ENCODE results near the gene JARID2. TPM values are rescaled to one million over a fixed set of nuclear protein-coding genes. Genes with fewer than 3 reads are reported as not detected.

The JARID2 gene
- polyA plus RNA-seq, 1 donor = 13.3 TPM

DNA sequence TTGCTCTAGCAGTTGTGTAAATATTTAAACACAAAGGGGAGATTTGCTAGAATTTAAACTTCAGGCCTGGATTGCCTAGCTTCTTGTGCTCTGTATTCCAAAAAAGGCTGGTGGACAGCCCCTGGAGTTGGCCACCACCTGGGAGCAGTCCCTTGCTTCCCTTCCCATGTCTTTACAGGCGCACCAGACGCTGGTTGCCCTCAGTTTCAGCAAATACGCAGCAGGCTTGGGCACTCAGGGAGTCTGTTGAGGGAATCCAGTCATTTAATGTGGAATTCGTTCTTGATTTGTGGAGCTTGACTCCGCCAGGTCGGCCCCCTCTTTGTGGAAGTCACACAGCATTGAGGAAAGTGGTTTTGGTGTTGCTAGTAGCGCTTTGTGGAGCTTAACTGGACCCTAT is 260.2 kb downstream of the JARID2 start:
- Histone ChIP-seq H3K4me1 (ENCODE audit: control insufficient read depth, insufficient read depth, low read length) (no peaks in the 10 kb centered on the region), H3K9me3 (ENCODE audit: control insufficient read depth, low read depth, low read length) (no peaks in the 10 kb centered on the region), H3K27me3 (ENCODE audit: control insufficient read depth, insufficient read depth, low read length) (no peaks in the 10 kb centered on the region), H3K4me3 (ENCODE audit: low read length) (no peak overlapping the region), H3K27ac (ENCODE audit: low read length) (no peak overlapping the region), H3K36me3 (ENCODE audit: control insufficient read depth, insufficient read depth, low read length) (peaks cover 62% of the 10 kb centered on the region)
- no peak for DNase-seq
- no CpG with 5 or more reads among the region's 7 CpGs for WGBS (ENCODE audit: insufficient coverage, low lambda C conversion rate)

DNA sequence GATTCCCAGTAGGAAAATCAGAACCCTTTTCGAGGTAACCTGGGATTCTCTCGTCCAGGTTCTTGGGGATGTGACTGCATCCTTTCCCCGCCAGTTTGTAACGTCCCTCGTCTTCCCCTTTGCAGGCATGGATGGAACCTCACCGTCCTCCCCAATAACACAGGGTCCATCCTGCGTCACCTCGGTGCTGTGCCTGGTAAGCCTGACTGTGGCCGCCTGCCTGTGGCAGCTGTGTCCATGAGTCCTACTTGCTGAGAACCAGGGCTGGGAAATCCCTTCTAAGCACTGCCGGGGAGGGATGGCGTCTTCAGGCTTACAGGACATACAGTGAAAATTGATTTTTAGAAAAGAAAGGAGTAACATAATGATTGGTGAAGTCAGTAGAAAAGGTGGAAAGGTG is 261.4 kb downstream of the JARID2 start:
- Histone ChIP-seq H3K9me3 (ENCODE audit: control insufficient read depth, low read depth, low read length) (no peaks in the 10 kb centered on the region), H3K27me3 (ENCODE audit: control insufficient read depth, insufficient read depth, low read length) (no peaks in the 10 kb centered on the region), H3K36me3 (ENCODE audit: control insufficient read depth, insufficient read depth, low read length) (peaks cover 62% of the 10 kb centered on the region), H3K27ac (ENCODE audit: low read length) (no peak overlapping the region), H3K4me1 (ENCODE audit: control insufficient read depth, insufficient read depth, low read length) (no peaks in the 10 kb centered on the region), H3K4me3 (ENCODE audit: low read length) (no peak overlapping the region)
- WGBS (ENCODE audit: insufficient coverage, low lambda C conversion rate) = 100% methylated on average over 2 of the region's 11 CpGs
- DNase-seq = no peak

DNA sequence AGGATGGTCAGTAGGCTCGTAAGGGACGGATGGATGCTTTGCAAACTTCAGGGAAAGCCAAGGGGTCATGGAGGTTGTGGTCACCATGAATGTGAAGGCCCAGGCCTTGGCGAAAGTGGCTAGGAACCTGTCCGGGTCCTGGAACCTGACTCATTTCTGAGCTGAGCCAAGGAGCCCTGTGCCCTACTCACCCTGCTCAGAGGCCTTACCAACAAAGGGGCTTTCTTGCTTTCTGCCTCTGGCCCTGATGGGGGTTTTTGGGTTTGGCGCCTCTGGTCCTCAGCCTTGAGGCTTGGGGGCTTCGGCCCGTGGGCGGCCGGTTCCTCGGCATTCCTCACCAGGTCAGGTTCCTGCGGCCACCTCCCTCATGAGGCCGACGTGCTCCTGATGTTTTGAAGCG is 261.9 kb downstream of the JARID2 start:
- no peaks in the 10 kb centered on the region for H3K27me3 ChIP-seq (ENCODE audit: control insufficient read depth, insufficient read depth, low read length)
- DNase-seq = no peak
- H3K4me3 ChIP-seq (ENCODE audit: low read length) = no peak overlapping the region
- WGBS (ENCODE audit: insufficient coverage, low lambda C conversion rate) = no CpG with 5 or more reads among the region's 14 CpGs
- no peaks in the 10 kb centered on the region for H3K9me3 ChIP-seq (ENCODE audit: control insufficient read depth, low read depth, low read length)
- H3K36me3 ChIP-seq (ENCODE audit: control insufficient read depth, insufficient read depth, low read length) = peaks cover 62% of the 10 kb centered on the region
- H3K4me1 ChIP-seq (ENCODE audit: control insufficient read depth, insufficient read depth, low read length) = no peaks in the 10 kb centered on the region
- no peak overlapping the region for H3K27ac ChIP-seq (ENCODE audit: low read length)

DNA sequence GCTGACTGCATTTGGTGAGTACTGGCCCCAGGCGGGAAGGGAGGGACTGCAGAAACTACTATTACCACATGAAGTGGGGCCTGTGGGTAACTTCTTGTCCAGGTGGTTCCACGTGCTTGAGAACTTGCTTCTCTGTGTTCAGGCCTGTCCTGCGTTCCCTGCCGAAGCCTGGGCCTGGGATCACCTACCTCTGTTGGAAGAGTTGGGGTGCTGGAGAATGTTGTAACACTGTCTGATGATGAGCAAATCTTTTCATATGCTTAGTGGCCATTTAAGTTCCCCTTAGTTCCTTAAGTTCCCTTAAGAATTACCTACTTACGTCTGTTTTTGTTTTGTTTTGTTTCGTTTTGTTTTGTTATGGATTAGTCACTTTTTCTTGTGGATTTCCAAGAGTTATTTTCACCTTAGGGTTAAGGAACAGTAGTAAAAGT is 262.6 kb downstream of the JARID2 start:
- 89% methylated on average over 2 of the region's 6 CpGs for WGBS (ENCODE audit: insufficient coverage, low lambda C conversion rate)
- H3K27ac ChIP-seq (ENCODE audit: low read length) = no peak overlapping the region
- no peaks in the 10 kb centered on the region for H3K4me1 ChIP-seq (ENCODE audit: control insufficient read depth, insufficient read depth, low read length)
- H3K9me3 ChIP-seq (ENCODE audit: control insufficient read depth, low read depth, low read length) = no peaks in the 10 kb centered on the region
- H3K36me3 ChIP-seq (ENCODE audit: control insufficient read depth, insufficient read depth, low read length) = peaks cover 64% of the 10 kb centered on the region
- no peak for DNase-seq
- H3K4me3 ChIP-seq (ENCODE audit: low read length) = no peak overlapping the region
- H3K27me3 ChIP-seq (ENCODE audit: control insufficient read depth, insufficient read depth, low read length) = no peaks in the 10 kb centered on the region

DNA sequence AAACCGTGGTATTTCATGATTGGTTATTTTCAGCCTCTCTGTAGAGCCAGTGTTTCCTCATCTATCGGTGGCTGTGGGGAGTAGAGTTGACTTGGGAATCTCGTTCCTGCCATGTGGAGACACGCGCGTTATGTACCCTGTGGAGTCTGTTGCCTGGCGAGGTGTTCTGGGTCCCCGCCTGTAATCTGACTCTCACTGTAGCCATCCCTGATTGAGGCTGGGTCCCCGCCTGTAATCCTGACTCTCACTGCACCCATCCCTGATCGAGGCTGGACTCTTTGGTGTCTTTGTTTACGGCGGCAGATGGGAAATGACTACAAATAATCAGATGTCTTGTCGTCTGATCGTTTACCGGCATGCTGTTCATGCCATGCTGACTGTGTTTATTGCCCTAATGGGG is 263.1 kb downstream of the JARID2 start:
- no peaks in the 10 kb centered on the region for H3K9me3 ChIP-seq (ENCODE audit: control insufficient read depth, low read depth, low read length)
- DNase-seq = no peak
- H3K27me3 ChIP-seq (ENCODE audit: control insufficient read depth, insufficient read depth, low read length) = no peaks in the 10 kb centered on the region
- whole genome bisulfite sequencing (ENCODE audit: insufficient coverage, low lambda C conversion rate) = 70% methylated on average over 3 of the region's 15 CpGs
- no peak overlapping the region for H3K4me3 ChIP-seq (ENCODE audit: low read length)
- no peak overlapping the region for H3K27ac ChIP-seq (ENCODE audit: low read length)
- peaks cover 66% of the 10 kb centered on the region for H3K36me3 ChIP-seq (ENCODE audit: control insufficient read depth, insufficient read depth, low read length)
- H3K4me1 ChIP-seq (ENCODE audit: control insufficient read depth, insufficient read depth, low read length) = no peaks in the 10 kb centered on the region

DNA sequence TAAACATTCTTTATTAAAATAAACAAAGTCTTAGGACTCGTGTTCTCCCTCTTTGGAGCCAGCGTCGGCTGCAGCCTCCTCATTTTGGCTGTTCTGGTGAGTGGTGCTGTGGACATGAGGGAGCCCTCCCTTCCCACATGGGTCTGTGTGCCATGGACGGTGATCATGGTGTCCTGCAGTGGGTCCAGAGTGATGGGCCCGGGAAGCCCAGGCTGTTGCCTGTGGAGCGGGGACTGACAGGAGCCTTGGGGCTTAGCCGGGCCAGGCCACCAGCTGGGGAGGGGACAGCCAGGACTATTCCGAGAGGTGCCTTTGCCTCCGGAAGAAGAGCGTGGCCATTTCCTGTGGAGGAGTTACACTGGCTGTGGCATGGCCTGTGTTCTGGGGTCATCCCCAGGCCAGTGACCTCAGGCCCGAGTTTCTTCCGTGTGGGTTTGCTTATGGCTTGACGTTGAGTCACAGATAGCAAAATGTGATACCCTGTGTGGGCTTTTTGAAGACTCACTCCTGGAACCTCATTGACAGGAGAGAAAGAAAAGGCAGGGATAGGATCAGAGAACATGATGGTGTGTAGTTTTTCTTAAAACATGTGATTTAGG is 263.6 kb downstream of the JARID2 start:
- no CpG with 5 or more reads among the region's 13 CpGs for WGBS (ENCODE audit: insufficient coverage, low lambda C conversion rate)
- DNase-seq = no peak
- Histone ChIP-seq H3K9me3 (ENCODE audit: control insufficient read depth, low read depth, low read length) (no peaks in the 10 kb centered on the region), H3K27ac (ENCODE audit: low read length) (no peak overlapping the region), H3K27me3 (ENCODE audit: control insufficient read depth, insufficient read depth, low read length) (no peaks in the 10 kb centered on the region), H3K36me3 (ENCODE audit: control insufficient read depth, insufficient read depth, low read length) (peaks cover 65% of the 10 kb centered on the region), H3K4me1 (ENCODE audit: control insufficient read depth, insufficient read depth, low read length) (no peaks in the 10 kb centered on the region), H3K4me3 (ENCODE audit: low read length) (no peak overlapping the region)

DNA sequence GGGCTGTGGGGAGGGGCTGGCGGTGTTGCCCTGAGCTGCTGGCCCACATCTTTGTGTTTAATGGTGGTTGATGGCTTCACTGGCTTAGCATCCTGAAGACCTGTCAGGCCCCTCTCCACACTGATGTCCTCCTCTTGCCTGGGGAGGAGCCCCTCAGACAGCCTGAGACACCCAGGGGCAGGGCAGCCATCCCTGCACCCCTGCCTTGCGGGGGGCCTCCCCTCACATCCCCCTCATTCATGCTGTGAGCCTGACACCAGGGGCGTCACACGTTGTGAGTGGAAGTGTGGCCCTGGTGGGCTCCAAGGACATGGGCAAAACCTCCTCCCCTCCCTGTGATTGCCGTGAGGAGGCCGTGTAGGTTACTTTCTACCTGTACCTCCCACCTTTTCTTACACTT is 264.3 kb downstream of the JARID2 start:
- Histone ChIP-seq H3K4me3 (ENCODE audit: low read length) (no peak overlapping the region), H3K36me3 (ENCODE audit: control insufficient read depth, insufficient read depth, low read length) (peaks cover 71% of the 10 kb centered on the region), H3K9me3 (ENCODE audit: control insufficient read depth, low read depth, low read length) (no peaks in the 10 kb centered on the region), H3K27me3 (ENCODE audit: control insufficient read depth, insufficient read depth, low read length) (no peaks in the 10 kb centered on the region), H3K4me1 (ENCODE audit: control insufficient read depth, insufficient read depth, low read length) (no peaks in the 10 kb centered on the region), H3K27ac (ENCODE audit: low read length) (no peak overlapping the region)
- DNase-seq = no peak
- WGBS (ENCODE audit: insufficient coverage, low lambda C conversion rate) = no CpG with 5 or more reads among the region's 6 CpGs

DNA sequence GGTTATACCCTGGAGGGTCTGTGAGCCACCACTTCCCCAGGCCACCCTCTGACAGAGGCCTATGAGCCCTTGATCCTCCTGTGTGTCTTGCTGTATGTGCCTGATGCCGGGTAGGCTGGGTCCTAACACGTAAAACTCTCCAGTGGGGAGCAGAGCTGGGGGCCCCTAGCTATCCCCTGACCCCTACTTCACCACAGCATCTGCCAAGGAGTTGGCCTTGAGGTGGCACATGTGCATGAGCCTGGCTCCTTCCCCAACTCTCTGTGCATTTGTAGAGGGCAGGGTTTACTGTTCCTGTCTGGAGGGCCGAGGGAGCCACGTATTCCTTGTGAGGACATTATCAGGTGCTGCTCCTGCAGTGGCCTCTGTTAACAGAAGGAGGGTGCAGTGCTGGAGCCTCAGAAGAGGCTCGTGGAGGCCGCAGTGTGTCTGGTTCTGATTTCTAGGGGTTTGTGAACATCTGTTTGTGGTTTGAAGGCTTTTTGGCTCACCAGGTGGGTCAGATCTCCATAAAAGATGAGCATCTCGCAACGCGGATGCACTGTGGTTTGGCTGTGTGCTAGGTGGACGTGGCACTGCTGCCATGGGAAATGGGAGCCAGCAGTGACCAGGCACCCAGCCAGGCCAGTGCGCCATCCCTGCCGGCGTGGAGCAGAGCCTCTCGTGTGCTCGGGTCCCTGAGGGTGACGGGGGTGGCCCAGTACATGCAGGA is 264.8 kb downstream of the JARID2 start:
- no peaks in the 10 kb centered on the region for H3K4me1 ChIP-seq (ENCODE audit: control insufficient read depth, insufficient read depth, low read length)
- H3K27me3 ChIP-seq (ENCODE audit: control insufficient read depth, insufficient read depth, low read length) = no peaks in the 10 kb centered on the region
- peaks cover 74% of the 10 kb centered on the region for H3K36me3 ChIP-seq (ENCODE audit: control insufficient read depth, insufficient read depth, low read length)
- no peaks in the 10 kb centered on the region for H3K9me3 ChIP-seq (ENCODE audit: control insufficient read depth, low read depth, low read length)
- DNase-seq = no peak
- no peak overlapping the region for H3K27ac ChIP-seq (ENCODE audit: low read length)
- WGBS (ENCODE audit: insufficient coverage, low lambda C conversion rate) = no CpG with 5 or more reads among the region's 16 CpGs
- no peak overlapping the region for H3K4me3 ChIP-seq (ENCODE audit: low read length)

DNA sequence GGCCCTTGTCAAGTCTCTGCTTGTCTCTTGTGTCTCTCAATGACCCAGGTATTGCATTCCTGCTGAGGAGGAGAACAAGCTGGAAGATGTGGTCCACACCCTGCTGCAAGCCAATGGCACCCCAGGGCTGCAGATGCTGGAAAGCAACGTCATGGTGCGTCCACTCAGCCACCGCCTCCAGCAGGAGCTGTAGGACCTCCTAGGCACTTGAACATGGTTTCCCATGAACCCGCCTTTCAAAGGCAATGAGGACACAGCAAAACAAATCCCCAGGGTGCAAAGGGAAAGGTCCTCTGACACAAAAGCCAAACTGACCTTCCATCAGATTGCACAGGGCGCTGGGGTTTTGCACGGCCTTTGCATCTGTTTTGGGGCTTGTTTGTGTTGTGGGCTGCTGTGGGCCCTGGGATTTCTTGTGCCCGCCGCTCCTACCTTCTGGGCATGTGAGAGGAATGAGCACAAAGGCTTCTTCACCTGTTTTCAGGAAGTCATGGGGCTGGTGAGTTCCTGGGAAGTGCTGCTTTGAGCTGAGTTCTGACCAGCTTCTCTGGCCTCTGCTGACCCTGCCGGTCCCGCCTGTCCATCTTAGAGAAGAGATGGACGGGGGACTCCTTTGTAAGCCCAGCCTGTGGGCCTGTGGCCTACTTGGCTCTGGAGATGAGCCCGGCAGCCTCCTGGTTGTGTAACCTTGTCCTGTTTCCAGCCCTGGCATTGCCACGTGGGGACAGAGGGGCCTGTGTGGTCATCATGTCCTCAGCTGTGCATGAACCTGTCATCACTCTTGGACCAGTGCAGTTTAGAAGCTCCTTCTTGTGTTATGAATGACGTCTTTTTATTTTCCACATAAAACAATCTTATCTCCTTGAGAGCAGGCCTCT is 265.6 kb downstream of the JARID2 start:
- Histone ChIP-seq H3K4me3 (ENCODE audit: low read length) (no peak overlapping the region), H3K27ac (ENCODE audit: low read length) (no peak overlapping the region), H3K9me3 (ENCODE audit: control insufficient read depth, low read depth, low read length) (no peaks in the 10 kb centered on the region), H3K4me1 (ENCODE audit: control insufficient read depth, insufficient read depth, low read length) (no peaks in the 10 kb centered on the region), H3K27me3 (ENCODE audit: control insufficient read depth, insufficient read depth, low read length) (no peaks in the 10 kb centered on the region), H3K36me3 (ENCODE audit: control insufficient read depth, insufficient read depth, low read length) (peaks cover 81% of the 10 kb centered on the region)
- DNase-seq = no peak
- no CpG with 5 or more reads among the region's 14 CpGs for WGBS (ENCODE audit: insufficient coverage, low lambda C conversion rate)

DNA sequence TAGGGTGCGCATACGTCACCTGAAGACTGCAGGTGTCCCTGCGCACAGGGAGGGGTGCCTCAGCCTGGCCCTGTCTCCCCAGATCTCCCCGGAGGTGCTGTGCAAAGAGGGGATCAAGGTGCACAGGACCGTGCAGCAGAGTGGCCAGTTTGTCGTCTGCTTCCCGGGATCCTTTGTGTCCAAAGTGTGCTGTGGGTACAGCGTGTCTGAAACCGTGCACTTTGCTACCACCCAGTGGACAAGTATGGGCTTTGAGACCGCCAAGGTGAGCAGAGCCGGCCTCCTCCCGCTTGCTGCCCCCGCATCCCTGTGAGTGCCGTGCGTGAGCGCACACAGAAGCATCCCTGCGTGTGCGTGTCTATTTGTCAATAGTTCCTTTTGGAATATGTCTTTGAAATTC is 266.3 kb downstream of the JARID2 start:
- no CpG with 5 or more reads among the region's 18 CpGs for WGBS (ENCODE audit: insufficient coverage, low lambda C conversion rate)
- no peaks in the 10 kb centered on the region for H3K27me3 ChIP-seq (ENCODE audit: control insufficient read depth, insufficient read depth, low read length)
- H3K36me3 ChIP-seq (ENCODE audit: control insufficient read depth, insufficient read depth, low read length) = peaks cover 82% of the 10 kb centered on the region
- no peaks in the 10 kb centered on the region for H3K9me3 ChIP-seq (ENCODE audit: control insufficient read depth, low read depth, low read length)
- H3K4me3 ChIP-seq (ENCODE audit: low read length) = no peak overlapping the region
- DNase-seq = no peak
- H3K27ac ChIP-seq (ENCODE audit: low read length) = no peak overlapping the region
- no peaks in the 10 kb centered on the region for H3K4me1 ChIP-seq (ENCODE audit: control insufficient read depth, insufficient read depth, low read length)
